Adrenal gland (tissue), 5 donors: ENCODE measurements around the gene CLASRP.

Source experiments
- CTCF ChIP-seq, 6 experiments: fragments of 450-650 bp in 4 of 6; fragments of 200-600 bp in 2 of 6; sonication (generic) in 1 of 6; IDR thresholded peaks; 1 replicate in 5 of 6; 2 replicates in 1 of 6; pipeline versions ENCODE4 v1.5.1 to v1.8.0; 2016 to 2021; ENCODE audit warnings: antibody characterized with exemption in 6 of 6, mild to moderate bottlenecking in 2 of 6, moderate library complexity in 1 of 6
- POLR2A ChIP-seq, 2 donors: fragments of 450-650 bp; IDR thresholded peaks; one replicate each; pipeline ENCODE4 v1.6.1; 2017; ENCODE audit warnings: antibody characterized with exemption in 2 of 2, mild to moderate bottlenecking in 2 of 2, moderate library complexity in 1 of 2
- donor health status: DM: no; HTN: no; CAD: no.

GRCh38 chr19:45117671-45118070 lies 78.8 kb downstream of the CLASRP start:
- TF ChIP-seq POLR2A (IDR thresholded peaks at IDR 0.05), result peak in 1 of 2 donors; percentile 74
- no peak for TF ChIP-seq CTCF (IDR thresholded peaks at IDR 0.05)
